GM10266 (cell line): ENCODE results near the gene ADPRH.

Source experiments
- DNase-seq: peaks from one replicate; pipeline ENCODE4 v3.0.0; 2012; ENCODE audit errors: extremely low spot score
- TF ChIP-seq, protein P1 (sequence below): IDR thresholded peaks from 2 replicates; pipeline ENCODE4 v1.5.1; 2012; ENCODE audit warnings: mild to moderate bottlenecking, low read depth; ENCODE audit not compliant: control insufficient read depth, insufficient read depth; ENCODE audit errors: missing control alignments

ADPRH gene

DNA sequence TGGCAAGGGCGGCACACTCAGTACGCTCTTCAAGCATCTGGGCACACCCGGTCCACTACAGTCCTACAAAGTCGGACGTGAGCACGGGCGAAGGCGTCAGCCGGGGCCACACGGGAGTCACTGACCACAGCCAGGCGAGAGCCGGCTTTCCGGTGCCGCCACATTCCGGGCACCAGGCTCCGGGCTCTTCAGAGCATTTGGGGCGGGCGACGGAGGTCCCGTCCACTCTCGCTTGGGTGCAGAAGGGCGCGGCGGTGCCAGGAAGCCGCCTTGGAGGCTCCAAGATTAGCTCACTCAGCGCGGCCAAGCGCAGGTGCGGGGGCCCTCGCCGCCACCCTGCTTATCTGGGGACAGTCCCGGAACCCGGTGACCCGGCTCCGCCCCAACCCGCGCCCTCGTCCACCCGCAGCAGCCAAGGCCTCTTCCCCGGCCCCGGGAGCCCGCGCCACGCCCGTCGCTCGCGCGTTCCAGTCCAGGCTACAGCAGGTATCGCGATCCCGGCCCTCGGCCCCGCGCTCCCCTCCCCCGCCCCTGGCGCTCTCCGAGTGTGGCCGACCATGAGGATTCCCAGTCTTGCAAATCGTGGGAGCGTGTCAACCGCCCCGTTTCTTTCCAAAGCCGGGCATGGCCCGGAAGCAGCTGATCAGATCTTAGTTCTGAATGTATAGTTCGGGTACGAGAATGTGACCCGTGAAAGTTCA, at the start of gene ADPRH:
ADPRH (plus strand) TSS at position 127 of the 701 bp plus-strand sequence. CDS start 2,678 bp downstream, outside the sequence.
- DNase-seq = peak; percentile 63
- TF ChIP-seq, protein P1, sequence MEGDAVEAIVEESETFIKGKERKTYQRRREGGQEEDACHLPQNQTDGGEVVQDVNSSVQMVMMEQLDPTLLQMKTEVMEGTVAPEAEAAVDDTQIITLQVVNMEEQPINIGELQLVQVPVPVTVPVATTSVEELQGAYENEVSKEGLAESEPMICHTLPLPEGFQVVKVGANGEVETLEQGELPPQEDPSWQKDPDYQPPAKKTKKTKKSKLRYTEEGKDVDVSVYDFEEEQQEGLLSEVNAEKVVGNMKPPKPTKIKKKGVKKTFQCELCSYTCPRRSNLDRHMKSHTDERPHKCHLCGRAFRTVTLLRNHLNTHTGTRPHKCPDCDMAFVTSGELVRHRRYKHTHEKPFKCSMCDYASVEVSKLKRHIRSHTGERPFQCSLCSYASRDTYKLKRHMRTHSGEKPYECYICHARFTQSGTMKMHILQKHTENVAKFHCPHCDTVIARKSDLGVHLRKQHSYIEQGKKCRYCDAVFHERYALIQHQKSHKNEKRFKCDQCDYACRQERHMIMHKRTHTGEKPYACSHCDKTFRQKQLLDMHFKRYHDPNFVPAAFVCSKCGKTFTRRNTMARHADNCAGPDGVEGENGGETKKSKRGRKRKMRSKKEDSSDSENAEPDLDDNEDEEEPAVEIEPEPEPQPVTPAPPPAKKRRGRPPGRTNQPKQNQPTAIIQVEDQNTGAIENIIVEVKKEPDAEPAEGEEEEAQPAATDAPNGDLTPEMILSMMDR = no peak

DNA sequence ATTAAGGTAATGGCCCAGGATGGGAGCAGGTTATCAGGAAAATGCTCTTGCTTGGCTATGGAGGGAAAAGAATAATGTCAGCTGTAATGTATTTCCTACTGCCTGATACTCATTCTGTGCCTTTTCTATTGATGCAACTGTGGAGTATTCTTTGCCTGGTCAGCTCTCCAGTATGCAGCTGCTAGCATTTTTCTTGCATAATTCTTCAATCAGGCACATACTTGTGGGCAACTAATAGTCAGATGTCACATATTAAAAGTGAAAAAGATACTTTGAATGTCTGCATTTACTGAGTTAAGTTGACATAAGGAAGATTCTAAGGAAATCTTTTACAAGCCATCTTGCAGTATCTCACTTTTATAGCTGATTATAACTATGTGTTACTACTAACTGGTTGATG, 49.4 kb upstream of the ADPRH start:
- no peak for DNase-seq

DNA sequence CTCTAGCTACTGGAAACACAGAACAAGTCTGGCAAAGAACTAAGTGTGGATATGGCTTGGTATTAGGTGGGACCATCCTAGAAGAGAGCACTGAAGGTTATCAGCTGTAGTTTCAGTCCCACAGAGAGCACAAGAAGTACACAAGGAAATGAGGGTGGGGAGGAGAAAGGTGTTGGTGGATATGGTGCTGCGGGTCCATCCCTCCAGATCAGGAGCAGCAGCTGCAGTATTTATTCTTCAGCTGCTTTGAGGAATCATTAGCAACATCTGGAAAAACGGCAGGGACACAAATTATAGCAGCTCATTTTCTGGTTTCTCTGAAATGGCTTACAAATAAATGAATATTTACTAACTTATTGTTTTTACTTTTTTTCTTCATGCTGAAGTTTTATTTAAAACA, 48.8 kb upstream of the ADPRH start:
- no peak for DNase-seq
- TF ChIP-seq, protein P1 = no peak

More for the DNA sequence above, 49.4 kb upstream of the ADPRH start:
- TF ChIP-seq, protein P1 = no peak

DNA sequence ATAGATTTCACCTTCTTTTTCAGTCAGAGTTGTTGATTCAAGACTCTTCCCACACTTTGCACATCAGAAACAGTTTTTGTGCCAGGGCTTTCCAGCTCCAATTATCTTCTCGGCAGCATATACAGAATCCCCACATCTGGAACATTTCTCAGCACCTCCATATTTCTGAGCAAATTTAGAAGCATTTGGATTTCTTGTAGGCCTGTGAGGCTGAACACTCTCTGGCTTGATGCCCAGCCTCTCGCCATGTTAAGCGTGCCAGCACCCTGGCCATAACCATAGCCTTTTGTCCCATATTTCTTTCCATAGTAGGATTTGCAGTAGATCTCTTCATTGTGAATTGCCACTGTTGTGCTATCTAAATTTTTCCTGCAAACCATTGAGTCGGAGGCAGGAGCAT, 48.1 kb upstream of the ADPRH start:
- TF ChIP-seq, protein P1 = no peak
- no peak for DNase-seq

DNA sequence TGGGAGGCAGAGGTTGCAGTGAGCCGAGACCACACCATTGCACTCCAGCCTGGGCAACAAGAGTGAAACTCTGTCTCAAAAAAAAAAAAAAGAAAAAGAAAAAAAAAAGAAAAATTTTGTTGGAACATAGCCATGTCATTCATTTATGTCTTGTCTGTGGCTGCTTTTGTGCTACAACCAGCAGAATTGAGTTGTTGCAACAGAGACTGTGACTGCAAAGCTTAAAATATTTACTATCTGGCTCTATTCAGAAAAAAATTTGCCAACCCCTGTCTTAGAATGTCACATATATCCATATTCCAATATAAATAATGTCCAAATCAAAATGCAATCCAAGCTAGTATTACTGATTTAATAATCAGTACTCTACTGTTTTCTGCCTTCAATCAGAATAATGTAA, 45.0 kb upstream of the ADPRH start:
- TF ChIP-seq, protein P1 = no peak
- DNase-seq = no peak

DNA sequence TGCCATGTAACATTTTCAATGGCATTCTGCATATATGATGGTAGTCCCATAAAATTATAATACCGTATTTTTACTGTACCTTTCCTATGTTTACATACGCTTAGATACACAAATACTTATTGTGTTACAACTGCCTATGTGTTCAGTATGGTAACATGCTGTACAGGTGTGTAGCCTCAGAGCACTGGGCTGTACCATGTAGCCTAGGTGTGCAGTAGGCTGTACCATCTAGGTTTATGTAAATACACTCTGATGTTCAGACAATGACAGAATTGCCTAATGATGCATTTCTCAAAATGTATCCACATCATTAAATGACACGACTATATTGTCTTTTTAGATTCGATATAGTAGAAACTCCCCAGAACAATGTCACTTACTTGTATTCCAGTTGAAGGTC, 42.5 kb upstream of the ADPRH start:
- TF ChIP-seq, protein P1 = no peak
- no peak for DNase-seq

DNA sequence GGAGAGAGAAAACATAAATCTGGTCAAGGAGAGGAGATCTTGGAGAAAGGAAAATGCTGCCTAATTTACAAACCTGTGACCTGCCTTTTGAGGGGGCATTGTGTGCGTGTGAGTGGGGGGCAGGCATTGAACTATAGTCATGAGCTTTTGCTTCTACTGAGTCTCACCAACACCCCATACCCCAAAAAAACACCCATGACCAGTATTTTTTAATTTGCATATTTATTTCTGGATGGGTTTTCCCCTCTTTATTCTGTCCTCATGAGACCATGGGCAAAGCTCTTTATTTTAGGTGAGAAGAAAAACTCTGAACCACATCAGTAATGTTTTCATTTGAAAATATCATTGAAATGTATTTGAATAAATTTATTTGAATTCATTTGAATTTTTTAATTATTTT, 40.5 kb upstream of the ADPRH start:
- peak; percentile 30 for DNase-seq
- TF ChIP-seq, protein P1 = no peak
